ENCODE results near the gene KCNAB3. TPM values are rescaled to one million over a fixed set of nuclear protein-coding genes. Genes with fewer than 3 reads are reported as not detected.
A peak's percentile ranks its signal among the peaks of the same experiment; 100 is the strongest.

KCNAB3 gene
- total RNA-seq (1 to 10 TPM; 5.9 to 8.4 TPM), total RNA-seq (4.2 to 6.1 reads per million in 2 donors)

DNA sequence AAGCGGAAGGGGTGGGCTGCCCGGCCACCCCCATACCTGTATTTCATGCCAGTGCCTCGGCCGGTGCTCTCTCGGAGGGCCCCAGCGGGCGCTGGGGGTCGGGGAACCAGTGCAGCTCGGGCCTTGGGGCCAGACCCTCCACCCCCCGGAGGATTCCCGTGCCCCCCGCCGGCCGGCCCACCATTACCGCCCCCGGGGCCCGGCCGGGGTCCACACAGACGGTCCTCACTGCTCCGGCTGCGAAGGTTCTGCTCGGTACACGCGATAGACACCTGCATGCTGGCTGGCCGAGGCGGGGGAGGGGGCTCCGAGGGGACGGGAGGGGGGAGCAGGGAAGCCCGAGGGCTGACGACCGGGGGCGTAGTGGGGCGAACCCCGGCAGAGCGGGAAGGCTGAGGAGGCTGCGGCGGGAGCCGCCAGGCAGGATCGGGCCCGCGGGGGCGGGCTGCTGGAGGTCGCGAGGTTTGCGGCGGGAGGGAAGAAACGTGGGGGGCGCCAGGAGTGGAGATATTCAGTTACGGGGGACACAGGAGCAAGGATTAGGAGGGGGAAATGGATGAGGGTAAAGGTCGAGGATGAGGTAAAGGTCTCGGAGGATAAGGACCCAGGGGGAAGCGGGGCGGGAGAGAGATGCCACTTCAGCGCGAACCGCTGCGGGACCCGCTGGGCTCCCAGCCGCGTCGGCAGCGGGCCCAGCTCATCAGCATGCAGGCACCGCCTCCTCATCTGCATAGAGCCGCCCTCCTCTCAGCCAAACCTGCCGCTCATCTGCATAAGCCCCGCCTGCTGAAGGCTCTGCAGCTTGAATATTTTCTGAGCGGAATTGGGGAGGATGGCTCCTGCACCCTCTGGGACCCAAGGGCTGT lies at the start of gene KCNAB3:
Gene KCNAB3 (minus strand): TSS at position 699 of the 866 bp plus-strand sequence. CDS start 421 bp downstream, at position 278.
- no peaks in the 10 kb centered on the region for H3K27me3 Mint-ChIP-seq
- peak within 1 kb of the TSS; percentile 100 for H3K4me3 Mint-ChIP-seq
- DNase-seq (peak; percentile 45 to 69 (median 54)), ATAC-seq (peak; percentile 29)
- H3K27ac Mint-ChIP-seq = peak within 1 kb of the TSS; percentile 99
- peaks cover 40% of the 10 kb centered on the region for H3K4me1 Mint-ChIP-seq
- peaks cover 6% of the 10 kb centered on the region for H3K36me3 Mint-ChIP-seq (ENCODE audit: low read depth)
- no peaks in the 10 kb centered on the region for H3K9me3 ChIP-seq (ENCODE audit: control insufficient read depth, low read length, poor library complexity, severe bottlenecking)

DNA sequence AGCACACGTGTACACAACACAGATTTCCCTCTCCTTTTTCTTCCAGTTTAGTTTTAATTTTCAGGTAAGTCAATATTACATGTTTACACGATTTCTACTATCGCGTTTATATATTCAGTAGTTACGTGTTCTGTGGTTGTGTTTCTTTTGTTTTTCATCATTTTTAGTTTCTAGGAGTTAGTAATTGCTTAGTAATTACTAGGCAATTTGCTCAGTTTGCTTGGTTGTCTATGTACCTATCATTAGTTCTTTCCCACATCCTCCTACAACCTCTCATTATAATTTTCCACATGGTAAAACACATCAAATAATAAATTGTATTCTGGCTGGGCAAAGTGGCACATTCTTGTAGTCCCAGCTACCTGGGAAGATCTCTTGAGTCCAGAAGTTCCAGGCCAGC lies 48.1 kb upstream of the KCNAB3 start:
- DNase-seq = no peak
- no peak for ATAC-seq
- Mint-ChIP-seq H3K27me3 (peaks cover 28% of the 10 kb centered on the region), H3K4me1 (no peaks in the 10 kb centered on the region), H3K36me3 (ENCODE audit: low read depth) (peaks cover 2% of the 10 kb centered on the region), H3K4me3 (no peak overlapping the region), H3K27ac (no peak overlapping the region)
- no peaks in the 10 kb centered on the region for H3K9me3 ChIP-seq (ENCODE audit: control insufficient read depth, low read length, poor library complexity, severe bottlenecking)

DNA sequence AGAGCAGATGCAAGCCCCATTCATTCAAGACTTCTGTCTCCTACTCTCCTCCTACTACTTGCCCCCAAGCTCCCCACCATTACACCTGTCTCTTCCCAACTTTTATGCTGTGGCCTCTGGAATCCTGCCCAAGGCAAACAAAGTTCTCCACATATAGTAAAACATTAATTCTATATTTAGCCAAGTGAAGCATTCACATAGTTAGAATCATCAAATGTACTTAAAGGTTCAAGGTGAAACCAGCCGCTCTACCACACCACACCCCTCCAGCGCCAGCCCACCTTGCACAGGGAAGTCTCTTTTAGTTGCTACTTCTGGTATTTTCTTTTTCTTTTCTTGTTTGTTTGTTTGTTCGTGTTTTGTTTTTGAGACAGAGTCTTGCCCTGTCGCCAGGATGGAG lies 47.4 kb upstream of the KCNAB3 start:
- H3K36me3 Mint-ChIP-seq (ENCODE audit: low read depth) = peaks cover 2% of the 10 kb centered on the region
- peaks cover 21% of the 10 kb centered on the region for H3K27me3 Mint-ChIP-seq
- no peaks in the 10 kb centered on the region for H3K9me3 ChIP-seq (ENCODE audit: control insufficient read depth, low read length, poor library complexity, severe bottlenecking)
- DNase-seq (no peak), ATAC-seq (no peak)
- no peaks in the 10 kb centered on the region for H3K4me1 Mint-ChIP-seq
- no peak overlapping the region for H3K27ac Mint-ChIP-seq
- H3K4me3 Mint-ChIP-seq = no peak overlapping the region

GRCh38 chr17:7974638-7975131 lies 45.0 kb upstream of the KCNAB3 start:
- Mint-ChIP-seq H3K27me3 (peaks cover 23% of the 10 kb centered on the region), H3K4me1 (no peaks in the 10 kb centered on the region), H3K4me3 (no peak overlapping the region), H3K36me3 (ENCODE audit: low read depth) (peaks cover 2% of the 10 kb centered on the region), H3K27ac (no peak overlapping the region)
- H3K9me3 ChIP-seq (ENCODE audit: control insufficient read depth, low read length, poor library complexity, severe bottlenecking) = no peaks in the 10 kb centered on the region
- DNase-seq = no peak
- ATAC-seq = no peak

- DNase-seq = no peak
- no peaks in the 10 kb centered on the region for H3K36me3 Mint-ChIP-seq (ENCODE audit: low read depth)
- peaks cover 14% of the 10 kb centered on the region for H3K27me3 Mint-ChIP-seq
- ATAC-seq = no peak
- H3K27ac Mint-ChIP-seq = no peak overlapping the region
- no peaks in the 10 kb centered on the region for H3K4me1 Mint-ChIP-seq
- H3K9me3 ChIP-seq (ENCODE audit: control insufficient read depth, low read length, poor library complexity, severe bottlenecking) = no peaks in the 10 kb centered on the region
- no peak overlapping the region for H3K4me3 Mint-ChIP-seq
Observed at GRCh38 chr17:7972131-7972785, 42.6 kb upstream of the KCNAB3 start.

DNA sequence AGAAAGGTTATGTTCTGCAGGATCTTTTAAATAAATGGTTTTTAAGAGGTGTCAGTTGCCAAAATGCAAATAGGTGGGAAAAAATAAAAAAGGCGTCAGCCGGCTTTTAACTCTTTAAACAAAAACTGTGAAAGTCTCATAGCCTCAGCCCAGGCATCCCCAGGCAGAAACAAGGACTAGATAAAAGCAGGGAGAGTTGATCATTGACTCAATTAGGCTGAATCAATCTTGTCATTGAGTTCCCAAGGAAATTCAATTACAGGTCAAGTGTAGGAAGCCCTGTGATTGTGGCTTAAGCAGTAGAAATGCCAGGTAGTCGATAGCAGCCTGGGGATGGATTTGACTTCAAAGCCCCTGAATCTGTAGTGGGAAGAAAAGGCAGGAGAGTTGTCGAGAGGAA lies 42.0 kb upstream of the KCNAB3 start:
- ATAC-seq (no peak), DNase-seq (no peak)
- Mint-ChIP-seq H3K4me3 (no peak overlapping the region), H3K36me3 (ENCODE audit: low read depth) (no peaks in the 10 kb centered on the region), H3K27me3 (peaks cover 8% of the 10 kb centered on the region), H3K4me1 (no peaks in the 10 kb centered on the region), H3K27ac (no peak overlapping the region)
- no peaks in the 10 kb centered on the region for H3K9me3 ChIP-seq (ENCODE audit: control insufficient read depth, low read length, poor library complexity, severe bottlenecking)

GRCh38 chr17:7969433-7969832 lies 39.8 kb upstream of the KCNAB3 start:
- no peaks in the 10 kb centered on the region for H3K9me3 ChIP-seq (ENCODE audit: control insufficient read depth, low read length, poor library complexity, severe bottlenecking)
- Mint-ChIP-seq H3K27me3 (peaks cover 8% of the 10 kb centered on the region), H3K4me3 (no peak overlapping the region), H3K36me3 (ENCODE audit: low read depth) (no peaks in the 10 kb centered on the region), H3K4me1 (no peaks in the 10 kb centered on the region), H3K27ac (no peak overlapping the region)
- DNase-seq (no peak), ATAC-seq (no peak)

DNA sequence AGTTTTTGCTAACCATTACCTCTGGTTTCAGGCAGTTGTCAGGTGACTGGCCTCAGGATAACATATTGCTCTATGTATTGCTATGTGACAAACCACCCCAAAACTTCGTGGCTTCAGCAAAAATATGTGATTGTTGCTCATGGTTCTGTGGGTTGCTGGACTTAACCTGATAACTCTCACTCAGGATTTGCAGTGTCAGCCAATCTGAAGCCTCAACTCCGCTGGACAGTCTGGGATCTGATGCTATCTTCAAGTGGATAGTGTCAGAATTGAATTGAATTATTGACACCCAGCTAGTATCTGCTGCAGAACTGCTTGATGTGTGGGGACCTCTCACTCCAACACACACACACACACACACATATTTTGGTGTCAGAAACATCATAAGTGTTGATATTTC lies 38.1 kb upstream of the KCNAB3 start:
- Mint-ChIP-seq H3K27ac (no peak overlapping the region), H3K4me3 (no peak overlapping the region), H3K4me1 (no peaks in the 10 kb centered on the region), H3K36me3 (ENCODE audit: low read depth) (no peaks in the 10 kb centered on the region), H3K27me3 (peaks cover 8% of the 10 kb centered on the region)
- no peak for DNase-seq
- H3K9me3 ChIP-seq (ENCODE audit: control insufficient read depth, low read length, poor library complexity, severe bottlenecking) = no peaks in the 10 kb centered on the region
- no peak for ATAC-seq

GRCh38 chr17:7961421-7961820 lies 31.8 kb upstream of the KCNAB3 start:
- no peaks in the 10 kb centered on the region for H3K4me1 Mint-ChIP-seq
- H3K4me3 Mint-ChIP-seq = no peak overlapping the region
- peaks cover 20% of the 10 kb centered on the region for H3K27me3 Mint-ChIP-seq
- ATAC-seq = no peak
- no peaks in the 10 kb centered on the region for H3K9me3 ChIP-seq (ENCODE audit: control insufficient read depth, low read length, poor library complexity, severe bottlenecking)
- DNase-seq = no peak
- no peaks in the 10 kb centered on the region for H3K36me3 Mint-ChIP-seq (ENCODE audit: low read depth)
- H3K27ac Mint-ChIP-seq = no peak overlapping the region

DNA sequence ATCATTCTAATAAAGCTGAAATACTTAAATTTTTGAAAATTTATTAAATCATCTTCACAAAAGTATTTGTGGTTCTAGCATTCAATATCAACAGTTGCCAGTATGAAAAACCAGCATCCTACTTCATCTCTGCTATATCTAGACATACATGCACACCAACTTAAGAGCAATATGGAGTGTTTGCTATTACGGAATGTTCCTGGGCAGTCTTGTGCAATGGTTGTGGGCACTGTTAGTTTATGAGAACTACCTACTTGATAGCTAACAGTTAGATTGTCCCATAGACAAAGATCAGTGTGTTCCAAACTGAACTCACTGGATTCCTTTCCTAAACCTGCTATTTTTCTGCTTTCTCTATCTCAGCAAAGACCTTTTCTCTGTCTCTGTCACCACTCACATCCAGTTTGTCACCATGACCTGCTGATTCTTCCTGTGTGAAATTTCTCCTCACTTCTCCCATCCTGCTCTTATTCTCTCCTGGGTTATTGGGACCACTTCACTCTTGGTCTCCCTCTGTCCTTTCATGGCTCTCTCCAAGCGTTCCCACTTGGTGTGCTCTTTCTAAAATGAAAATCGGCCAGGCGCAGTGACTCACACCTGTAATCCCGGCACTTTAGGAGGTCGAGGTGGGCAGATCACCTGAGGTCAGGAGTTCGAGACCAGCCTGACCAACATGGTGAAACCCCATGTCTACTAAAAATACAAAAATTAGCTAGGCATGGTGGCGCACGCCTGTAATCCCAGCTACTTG lies 30.0 kb upstream of the KCNAB3 start:
- H3K36me3 Mint-ChIP-seq (ENCODE audit: low read depth) = no peaks in the 10 kb centered on the region
- no peak for DNase-seq
- no peak overlapping the region for H3K4me3 Mint-ChIP-seq
- ATAC-seq = no peak
- no peaks in the 10 kb centered on the region for H3K9me3 ChIP-seq (ENCODE audit: control insufficient read depth, low read length, poor library complexity, severe bottlenecking)
- H3K4me1 Mint-ChIP-seq = no peaks in the 10 kb centered on the region
- H3K27me3 Mint-ChIP-seq = peaks cover 20% of the 10 kb centered on the region
- no peak overlapping the region for H3K27ac Mint-ChIP-seq

GRCh38 chr17:7956228-7956965 lies 26.7 kb upstream of the KCNAB3 start:
- DNase-seq (no peak), ATAC-seq (no peak)
- H3K36me3 Mint-ChIP-seq (ENCODE audit: low read depth) = no peaks in the 10 kb centered on the region
- H3K27ac Mint-ChIP-seq = peak overlapping the region; percentile 32
- peaks cover 14% of the 10 kb centered on the region for H3K27me3 Mint-ChIP-seq
- H3K4me3 Mint-ChIP-seq = no peak overlapping the region
- H3K9me3 ChIP-seq (ENCODE audit: control insufficient read depth, low read length, poor library complexity, severe bottlenecking) = no peaks in the 10 kb centered on the region
- H3K4me1 Mint-ChIP-seq = peaks cover 2% of the 10 kb centered on the region

GRCh38 chr17:7955414-7956227 lies 26.0 kb upstream of the KCNAB3 start:
- Mint-ChIP-seq H3K4me3 (no peak overlapping the region), H3K36me3 (ENCODE audit: low read depth) (no peaks in the 10 kb centered on the region), H3K27me3 (peaks cover 10% of the 10 kb centered on the region), H3K4me1 (peaks cover 5% of the 10 kb centered on the region), H3K27ac (peak overlapping the region; percentile 32)
- ATAC-seq (no peak), DNase-seq (no peak)
- no peaks in the 10 kb centered on the region for H3K9me3 ChIP-seq (ENCODE audit: control insufficient read depth, low read length, poor library complexity, severe bottlenecking)

All from T-helper 17 cell (primary cell).